ENCODE measurements around the gene DR1. TPM values are rescaled to one million over a fixed set of nuclear protein-coding genes. Genes with fewer than 3 reads are reported as not detected.

The DR1 gene
- polyA plus RNA-seq (ENCODE audit: insufficient read length), result 53.8 TPM
- long read RNA-seq, donor 1, full-length matches to known transcripts, result 30 of 41 reads
- long read RNA-seq, donor 1, partial matches to known transcripts, result 11 of 41 reads
- long read RNA-seq, donor 1, other reads (novel, unspliced or antisense), result 0 of 41 reads
- long read RNA-seq, donor 2, full-length matches to known transcripts, result 16 of 16 reads
- long read RNA-seq, donor 2, partial matches to known transcripts, result 0 of 16 reads
- long read RNA-seq, donor 2, other reads (novel, unspliced or antisense), result 0 of 16 reads
- long read RNA-seq, donor 3, full-length matches to known transcripts, result 13 of 19 reads
- long read RNA-seq, donor 3, partial matches to known transcripts, result 6 of 19 reads
- long read RNA-seq, donor 3, other reads (novel, unspliced or antisense), result 0 of 19 reads
- long read RNA-seq, donor 4, full-length matches to known transcripts, result 3 of 3 reads
- long read RNA-seq, donor 4, partial matches to known transcripts, result 0 of 3 reads
- long read RNA-seq, donor 4, other reads (novel, unspliced or antisense), result 0 of 3 reads
- long read RNA-seq, donor 5, full-length matches to known transcripts, result 26 of 26 reads
- long read RNA-seq, donor 5, partial matches to known transcripts, result 0 of 26 reads
- long read RNA-seq, donor 5, other reads (novel, unspliced or antisense), result 0 of 26 reads
- long read RNA-seq, donor 6, full-length matches to known transcripts, result 25 of 31 reads
- long read RNA-seq, donor 6, partial matches to known transcripts, result 6 of 31 reads
- long read RNA-seq, donor 6, other reads (novel, unspliced or antisense), result 0 of 31 reads
- long read RNA-seq, donor 7, full-length matches to known transcripts, result 24 of 36 reads
- long read RNA-seq, donor 7, partial matches to known transcripts, result 12 of 36 reads
- long read RNA-seq, donor 7, other reads (novel, unspliced or antisense), result 0 of 36 reads
- long read RNA-seq, donor 8, full-length matches to known transcripts, result 14 of 14 reads
- long read RNA-seq, donor 8, partial matches to known transcripts, result 0 of 14 reads
- long read RNA-seq, donor 8, other reads (novel, unspliced or antisense), result 0 of 14 reads

- peak; percentile 93 for DNase-seq
Observed at GRCh38 chr1:93345633-93346420, at the start of gene DR1. DR1 (plus strand) TSS chr1:93345907; CDS start chr1:93346646, 739 bp downstream.

DNA sequence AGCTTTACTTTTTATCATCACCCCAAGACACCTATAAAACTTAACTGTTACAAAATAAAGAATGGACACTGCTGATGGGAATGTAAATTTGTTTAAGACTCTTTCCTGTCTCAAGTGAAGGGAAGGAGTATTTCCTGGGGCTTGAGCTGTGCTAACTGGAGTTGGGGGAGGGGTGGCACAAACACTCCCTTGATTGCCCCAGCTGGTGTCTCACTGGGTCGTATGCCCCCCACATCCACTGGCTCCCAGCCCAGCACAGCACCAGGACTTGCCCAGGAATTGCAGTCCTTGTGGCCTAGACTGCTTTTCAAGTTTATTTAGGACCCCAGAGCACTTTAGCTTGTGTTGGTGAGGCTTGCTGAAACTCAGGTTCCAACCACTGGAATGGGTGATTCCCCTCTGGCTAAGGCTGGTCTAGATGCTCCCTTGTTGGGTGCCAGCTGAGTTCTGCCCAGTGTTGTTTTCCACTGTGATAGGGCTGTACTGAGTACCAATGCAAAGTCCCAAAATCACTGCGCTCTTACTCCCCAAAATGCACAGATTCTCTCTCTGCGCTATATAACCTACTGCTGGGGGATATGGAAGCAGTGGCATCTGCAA is 49.1 kb upstream of the DR1 start:
- DNase-seq, result no peak

GRCh38 chr1:93301131-93301530 is 44.6 kb upstream of the DR1 start:
- no peak for DNase-seq

DNA sequence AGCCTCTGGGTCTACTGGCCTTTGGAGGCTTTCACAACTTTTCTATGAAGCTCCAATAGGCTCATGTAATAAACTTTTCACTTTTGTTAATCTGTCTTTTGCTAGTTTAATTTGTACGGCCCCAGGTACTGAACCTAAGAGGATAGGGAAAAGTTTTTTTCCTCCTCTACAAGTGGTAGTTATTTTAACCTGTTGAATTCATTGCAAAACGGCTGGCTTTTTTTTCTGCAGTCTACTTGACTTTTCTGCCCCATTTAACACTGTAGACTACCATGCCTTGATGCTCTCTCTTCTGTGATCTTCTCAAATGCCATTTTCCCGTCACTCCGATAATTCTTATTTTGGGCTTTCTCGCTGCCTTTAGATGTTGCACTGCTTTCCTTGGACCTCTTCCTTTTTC is 43.6 kb upstream of the DR1 start:
- no peak for DNase-seq

DNA sequence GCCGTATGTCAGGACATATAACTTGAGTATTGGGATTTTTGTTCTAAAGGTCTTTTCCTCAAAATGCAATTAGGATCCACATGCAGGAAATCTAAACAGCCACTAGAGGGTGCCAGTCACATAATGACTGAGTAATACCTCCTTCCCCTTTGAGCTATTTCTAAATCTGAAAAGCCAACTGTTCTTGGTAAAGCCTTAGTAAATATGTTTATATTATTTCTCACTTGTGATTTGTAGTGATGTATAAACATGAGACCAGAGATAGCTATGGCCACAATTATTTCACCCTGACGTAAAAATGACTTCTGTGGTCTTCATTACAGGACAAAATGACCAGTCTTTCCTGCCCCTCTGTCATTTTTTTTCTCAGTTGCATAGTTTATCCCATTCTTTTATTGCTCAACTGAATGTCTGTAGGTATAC is 41.0 kb upstream of the DR1 start:
- peak; percentile 67 for DNase-seq

DNA sequence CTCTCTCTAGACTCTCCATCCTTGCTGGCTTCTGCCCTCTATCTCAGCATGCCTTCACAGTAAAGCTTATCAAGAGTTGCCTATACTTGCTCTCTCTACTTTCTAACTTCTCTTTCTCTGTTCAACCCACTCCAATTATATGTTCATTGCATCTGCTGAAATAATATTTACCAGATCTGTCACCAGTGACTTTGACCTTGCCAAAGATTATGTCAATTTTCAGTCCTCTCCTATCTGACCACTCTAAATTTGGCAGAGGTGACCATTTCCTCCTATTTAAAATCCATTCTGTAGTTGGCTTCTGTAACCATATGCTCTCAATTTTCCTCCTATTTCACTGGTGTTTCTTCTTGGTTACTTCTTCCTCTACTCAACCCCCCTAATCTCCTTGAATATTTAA is 38.8 kb upstream of the DR1 start:
- DNase-seq, result no peak

DNA sequence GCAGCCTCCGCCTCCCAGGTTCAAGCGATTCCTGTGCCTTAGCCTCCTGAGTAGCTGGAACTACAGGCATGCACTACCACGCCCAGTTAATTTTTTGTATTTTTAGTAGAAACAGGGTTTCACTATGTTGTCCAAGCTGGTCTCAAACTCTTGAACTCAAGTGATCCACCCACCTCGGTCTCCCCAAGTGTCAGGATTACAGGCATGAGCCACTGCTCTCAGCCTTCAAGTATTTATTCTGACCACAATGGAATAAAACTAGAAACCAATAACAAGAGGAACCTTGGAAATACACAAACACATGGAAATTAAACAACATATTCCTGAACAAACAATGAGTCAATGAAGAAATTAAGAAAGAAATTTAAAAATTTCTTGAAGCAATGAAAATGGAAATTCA is 32.7 kb upstream of the DR1 start:
- no peak for DNase-seq

DNA sequence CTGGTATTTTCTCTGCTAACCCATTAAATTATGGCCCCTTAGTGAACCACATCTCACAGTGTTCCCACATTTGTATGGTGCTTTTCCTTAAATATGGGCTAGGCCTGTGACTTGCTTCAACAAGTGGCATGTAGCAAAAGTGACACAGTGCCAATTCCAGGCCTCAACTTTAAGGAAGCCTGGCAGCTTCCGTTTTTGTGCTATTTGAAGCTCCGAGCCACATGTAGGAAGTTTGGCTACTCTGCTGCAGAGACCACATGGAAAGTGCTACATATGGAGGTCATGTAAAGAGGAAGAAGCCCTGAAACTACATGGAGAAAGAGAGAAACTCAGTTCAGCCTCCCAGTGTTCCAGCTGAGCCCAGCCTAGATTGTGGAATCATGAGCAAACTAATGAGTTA is 28.5 kb upstream of the DR1 start:
- DNase-seq, result no peak

DNA sequence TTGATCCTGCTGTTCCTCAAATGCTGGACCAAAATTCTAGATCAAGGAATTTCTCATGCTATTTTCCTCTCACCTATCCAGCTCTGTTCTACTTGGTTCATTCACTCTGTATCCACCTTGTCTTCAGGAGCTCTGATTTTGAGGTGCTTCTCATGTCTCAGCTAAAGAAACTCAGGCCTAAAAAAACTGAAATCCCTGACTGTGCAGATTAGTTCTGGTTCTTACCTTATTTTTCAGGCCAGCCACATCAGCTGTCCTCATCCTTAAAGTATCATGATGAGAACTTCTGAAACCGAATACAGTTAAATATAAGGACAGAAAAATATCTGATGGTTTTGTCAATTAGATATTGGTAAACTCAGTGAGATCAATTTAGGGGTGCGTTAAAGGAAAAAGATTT is 27.8 kb upstream of the DR1 start:
- DNase-seq, result no peak

GRCh38 chr1:93321720-93322119 is 24.0 kb upstream of the DR1 start:
- no peak for DNase-seq

GRCh38 chr1:93322349-93322748 is 23.4 kb upstream of the DR1 start:
- DNase-seq, result peak; percentile 13

- no peak for DNase-seq
Observed at GRCh38 chr1:93323185-93323820, 22.4 kb upstream of the DR1 start.

GRCh38 chr1:93324486-93325464 is 20.9 kb upstream of the DR1 start:
- DNase-seq, result no peak

GRCh38 chr1:93328809-93329760 is 16.6 kb upstream of the DR1 start:
- no peak for DNase-seq

DNA sequence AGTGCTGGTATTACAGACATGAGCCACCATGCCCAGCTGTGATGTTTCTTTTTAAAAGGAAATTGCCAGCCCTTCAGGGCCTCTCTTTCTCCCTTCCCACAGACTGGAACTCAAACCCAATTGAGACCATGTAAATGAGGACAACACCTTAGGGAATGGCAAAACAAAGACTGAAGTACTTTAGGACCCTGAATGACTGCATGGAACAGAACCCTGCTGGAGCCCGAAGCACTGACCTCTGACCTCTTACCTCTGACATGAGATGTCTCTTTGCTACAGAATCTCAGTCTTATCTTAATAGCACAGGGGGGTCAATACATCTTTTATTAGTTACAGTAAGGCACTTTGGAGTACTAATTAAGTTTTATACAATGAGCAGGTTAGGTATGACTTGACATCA is 15.5 kb upstream of the DR1 start:
- DNase-seq, result no peak

- DNase-seq, result no peak
Observed at GRCh38 chr1:93330617-93331016, 15.1 kb upstream of the DR1 start.

- no peak for DNase-seq
Observed at GRCh38 chr1:93331412-93331811, 14.3 kb upstream of the DR1 start.

DNA sequence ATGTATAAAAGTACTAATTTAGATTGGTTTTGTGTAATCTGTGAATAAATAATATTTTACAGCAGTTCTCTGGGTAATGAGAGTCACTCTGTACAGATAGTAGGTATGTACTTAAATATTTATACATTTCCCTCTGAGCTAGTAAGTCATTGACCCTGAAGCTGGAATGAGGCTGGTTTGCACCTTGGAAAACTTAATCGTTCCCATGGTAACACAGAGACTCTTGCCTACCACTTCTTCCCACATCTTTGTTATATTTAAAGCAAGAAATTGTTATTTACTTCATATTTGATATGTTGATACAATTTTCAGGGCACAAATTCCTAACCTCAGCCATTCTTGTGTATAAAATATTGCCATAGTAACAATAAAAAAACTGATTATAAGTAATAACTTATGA is 13.3 kb upstream of the DR1 start:
- no peak for DNase-seq
